SK-N-MC (cell line): ENCODE data around the gene APOL6.

Source experiments
- DNase-seq: peaks from one replicate; pipeline ENCODE4 v3.0.0-alpha.2; 2011; ENCODE audit warnings: low read depth, low spot score
- H3K27ac ChIP-seq: fragments of 200-600 bp; sonication (generic); 2 replicates; pipeline ENCODE4 v1.5.1; 2016; ENCODE audit warnings: mixed run types
- H3K36me3 ChIP-seq: fragments of 200-600 bp; sonication (generic); 2 replicates; pipeline ENCODE4 v1.6.1; 2017; ENCODE audit warnings: antibody characterized with exemption, low read length, mixed read lengths; ENCODE audit not compliant: insufficient read depth
- H3K4me3 ChIP-seq: fragments of 200-600 bp; sonication (generic); 2 replicates; pipeline ENCODE4 v1.5.1; 2016
- H3K9ac ChIP-seq: fragments of 200-600 bp; sonication (generic); 2 replicates; pipeline ENCODE4 v1.8.0; 2017; ENCODE audit warnings: mixed run types, mixed read lengths; ENCODE audit not compliant: insufficient read length
- H3K9me3 ChIP-seq: fragments of 200-600 bp; sonication (generic); 2 replicates; pipeline ENCODE4 v1.6.1; 2017; ENCODE audit warnings: low read depth, mild to moderate bottlenecking, antibody characterized with exemption, low read length, moderate library complexity, mixed read lengths
- EZH2 ChIP-seq: fragments of 200-600 bp; sonication (generic); IDR thresholded peaks from one replicate; pipeline ENCODE4 v1.6.1; 2017; ENCODE audit warnings: antibody characterized with exemption
- FOXP2 ChIP-seq: optimal IDR thresholded peaks from 2 replicates; pipeline ENCODE3; 2011; ENCODE audit warnings: mild to moderate bottlenecking, moderate library complexity; ENCODE audit not compliant: insufficient read depth; ENCODE audit errors: extremely low read length, control extremely low read depth
- POLR2AphosphoS5 ChIP-seq: IDR thresholded peaks from 2 replicates; pipeline ENCODE4 v1.6.1; 2012; ENCODE audit warnings: mild to moderate bottlenecking, low read depth, low read length, borderline replicate concordance

APOL6 gene

GRCh38 chr22:35681454-35682052 lies 33.3 kb downstream of the APOL6 start:
- no peak for DNase-seq
- H3K36me3 ChIP-seq, result no peaks in the 10 kb centered on the region
- no peak overlapping the region for H3K27ac ChIP-seq
- H3K9ac ChIP-seq, result no peak overlapping the region
- H3K4me3 ChIP-seq, result no peak overlapping the region
- TF ChIP-seq EZH2 (no peak), POLR2AphosphoS5 (no peak), FOXP2 (no peak)
- H3K9me3 ChIP-seq, result peaks cover 3% of the 10 kb centered on the region; the same call in 1 of the 2 replicates

- Histone ChIP-seq H3K36me3 (no peaks in the 10 kb centered on the region), H3K27ac (no peak overlapping the region), H3K9me3 (peaks cover 3% of the 10 kb centered on the region; the same call in 1 of the 2 replicates), H3K9ac (no peak overlapping the region), H3K4me3 (no peak overlapping the region)
- TF ChIP-seq FOXP2 (no peak), EZH2 (no peak)
- no peak for DNase-seq
Observed at GRCh38 chr22:35683560-35683959, 35.3 kb downstream of the APOL6 start.

- Histone ChIP-seq H3K27ac (no peak overlapping the region), H3K9ac (no peak overlapping the region), H3K4me3 (no peak overlapping the region), H3K36me3 (no peaks in the 10 kb centered on the region), H3K9me3 (peaks cover 3% of the 10 kb centered on the region; the same call in 1 of the 2 replicates)
- DNase-seq, result no peak
- TF ChIP-seq POLR2AphosphoS5 (no peak), FOXP2 (no peak), EZH2 (no peak)
Observed at GRCh38 chr22:35684270-35684700, 36.0 kb downstream of the APOL6 start.

GRCh38 chr22:35684732-35685131 lies 36.5 kb downstream of the APOL6 start:
- TF ChIP-seq POLR2AphosphoS5 (no peak), EZH2 (no peak), FOXP2 (no peak)
- Histone ChIP-seq H3K36me3 (no peaks in the 10 kb centered on the region), H3K9ac (no peak overlapping the region), H3K9me3 (peaks cover 3% of the 10 kb centered on the region; the same call in 1 of the 2 replicates), H3K27ac (no peak overlapping the region), H3K4me3 (no peak overlapping the region)
- no peak for DNase-seq

- H3K9ac ChIP-seq, result no peak overlapping the region
- H3K27ac ChIP-seq, result no peak overlapping the region
- H3K4me3 ChIP-seq, result no peak overlapping the region
- peaks cover 3% of the 10 kb centered on the region; the same call in 1 of the 2 replicates for H3K9me3 ChIP-seq
- H3K36me3 ChIP-seq, result no peaks in the 10 kb centered on the region
- no peak for DNase-seq
- TF ChIP-seq FOXP2 (no peak), POLR2AphosphoS5 (no peak), EZH2 (no peak)
Observed at GRCh38 chr22:35685731-35686130, 37.5 kb downstream of the APOL6 start.

GRCh38 chr22:35686298-35686697 lies 38.1 kb downstream of the APOL6 start:
- Histone ChIP-seq H3K4me3 (no peak overlapping the region), H3K27ac (no peak overlapping the region), H3K9me3 (peaks cover 2% of the 10 kb centered on the region; the same call in 1 of the 2 replicates), H3K36me3 (no peaks in the 10 kb centered on the region), H3K9ac (no peak overlapping the region)
- DNase-seq, result no peak
- TF ChIP-seq EZH2 (no peak), POLR2AphosphoS5 (no peak), FOXP2 (no peak)

- no peak for DNase-seq
- TF ChIP-seq FOXP2, result no peak
- TF ChIP-seq EZH2, result no peak
- TF ChIP-seq POLR2AphosphoS5, result no peak
- Histone ChIP-seq H3K9ac (no peak overlapping the region), H3K4me3 (no peak overlapping the region), H3K9me3 (no peaks in the 10 kb centered on the region), H3K36me3 (no peaks in the 10 kb centered on the region), H3K27ac (no peak overlapping the region)
Observed at GRCh38 chr22:35687461-35687860, 39.2 kb downstream of the APOL6 start.

- Histone ChIP-seq H3K27ac (peak overlapping the region; percentile 90), H3K4me3 (no peak overlapping the region), H3K9me3 (no peaks in the 10 kb centered on the region), H3K9ac (no peak overlapping the region), H3K36me3 (no peaks in the 10 kb centered on the region)
- TF ChIP-seq EZH2 (no peak), POLR2AphosphoS5 (no peak), FOXP2 (no peak)
- DNase-seq, result no peak
Observed at GRCh38 chr22:35688913-35689675, 40.8 kb downstream of the APOL6 start.

- H3K9ac ChIP-seq, result peak overlapping the region; percentile 24
- peak overlapping the region; percentile 90 for H3K27ac ChIP-seq
- peak overlapping the region; percentile 20 for H3K4me3 ChIP-seq
- no peaks in the 10 kb centered on the region for H3K36me3 ChIP-seq
- no peaks in the 10 kb centered on the region for H3K9me3 ChIP-seq
- TF ChIP-seq FOXP2 (no peak), POLR2AphosphoS5 (no peak), EZH2 (no peak)
- DNase-seq, result peak; percentile 68
Observed at GRCh38 chr22:35690001-35690400, 41.8 kb downstream of the APOL6 start.
